Measurements from ENCODE around the gene BCL2.
"Not testable (repeated sequence)": the region's sequence is repeated elsewhere in the genome, so short reads cannot be mapped to it uniquely, and the experiment has no call there.

BCL2 gene

DNA sequence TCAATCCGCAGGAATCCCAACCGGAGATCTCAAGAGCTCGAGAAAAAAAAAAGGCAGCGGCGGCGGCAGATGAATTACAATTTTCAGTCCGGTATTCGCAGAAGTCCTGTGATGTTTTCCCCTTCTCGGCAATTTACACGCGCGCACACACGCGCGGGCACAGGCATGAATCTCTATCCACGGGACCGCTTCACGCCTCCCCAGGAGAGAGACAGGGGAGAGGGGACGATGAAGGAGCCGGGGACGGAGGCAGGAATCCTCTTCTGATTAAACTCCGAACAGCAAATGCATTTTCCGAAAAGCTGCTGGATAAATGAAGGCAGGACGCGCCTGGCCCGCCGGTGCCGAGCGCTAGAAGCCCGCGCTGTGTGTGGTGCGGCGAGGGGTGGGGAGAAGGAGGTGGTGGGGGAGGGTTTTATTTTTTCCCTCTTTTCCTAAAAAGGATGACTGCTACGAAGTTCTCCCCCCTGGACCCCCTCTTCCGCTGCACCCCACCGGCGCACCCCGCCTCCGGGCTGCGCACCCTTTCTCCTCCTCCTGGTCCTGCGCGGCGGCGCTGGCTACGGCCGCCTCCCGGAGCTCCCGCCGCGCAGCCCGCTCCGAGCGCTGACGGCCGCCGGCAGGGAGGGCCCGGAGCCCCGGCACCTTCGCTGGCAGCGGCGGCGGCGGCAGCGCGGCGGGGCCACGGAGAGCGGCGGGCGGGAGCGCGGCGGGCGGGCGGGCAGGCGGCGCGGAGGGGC, at the start of gene BCL2:
Gene BCL2, minus strand, starts transcription at position 387 of the 740 bp plus-strand sequence.
- no peak for DNase-seq (ENCODE audit: low read depth, low spot score)

GRCh38 chr18:63368611-63369010, 49.0 kb upstream of the BCL2 start:
- no peak for DNase-seq (ENCODE audit: low read depth, low spot score)

- DNase-seq (ENCODE audit: low read depth, low spot score), result peak; percentile 86
Measured at GRCh38 chr18:63367053-63367953, 47.7 kb upstream of the BCL2 start, which contains the start of gene KDSR. KDSR (minus strand) TSS chr18:63367206; CDS start chr18:63367118, 88 bp downstream.

DNA sequence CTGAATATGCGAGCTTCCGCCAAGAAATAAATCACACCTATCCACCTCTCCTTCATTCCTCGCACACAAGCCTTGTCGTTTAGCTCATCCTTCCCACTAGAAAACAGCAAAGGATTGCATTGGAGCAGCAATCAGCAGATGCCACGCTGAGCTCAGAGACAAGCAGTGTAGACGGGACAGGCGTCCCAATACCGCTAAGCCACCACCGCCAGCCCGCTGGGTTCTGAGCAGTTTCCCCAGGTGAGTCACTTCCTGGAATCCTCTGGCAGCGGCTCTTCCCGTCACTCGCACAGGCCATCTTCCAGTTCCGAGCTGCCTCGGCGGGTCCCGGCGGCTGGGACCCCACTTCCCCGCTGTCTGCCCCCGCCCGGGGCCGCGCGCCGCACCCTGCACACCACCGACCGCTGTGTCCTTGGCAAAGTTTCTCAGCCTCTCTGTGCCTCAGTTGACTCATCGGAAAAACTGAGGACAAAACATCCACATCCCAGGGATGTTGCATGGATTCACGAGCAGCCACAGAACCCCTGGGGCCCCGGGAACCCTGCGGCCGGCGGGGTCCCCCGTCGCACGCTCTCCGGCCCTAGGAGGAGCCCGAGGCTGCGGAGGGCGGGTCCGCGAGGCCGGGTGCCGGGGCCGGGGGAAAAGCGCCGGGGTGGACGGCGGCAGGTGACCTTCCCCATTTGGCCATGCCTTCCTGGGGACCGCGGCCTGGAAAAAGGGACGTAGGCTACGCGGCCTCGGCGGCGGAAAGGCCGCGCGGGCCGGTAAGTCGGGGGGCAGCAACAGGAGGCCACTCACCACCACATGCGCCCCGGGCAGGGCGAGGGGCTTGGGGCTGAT, 46.9 kb upstream of the BCL2 start:
- no peak for DNase-seq (ENCODE audit: low read depth, low spot score)

DNA sequence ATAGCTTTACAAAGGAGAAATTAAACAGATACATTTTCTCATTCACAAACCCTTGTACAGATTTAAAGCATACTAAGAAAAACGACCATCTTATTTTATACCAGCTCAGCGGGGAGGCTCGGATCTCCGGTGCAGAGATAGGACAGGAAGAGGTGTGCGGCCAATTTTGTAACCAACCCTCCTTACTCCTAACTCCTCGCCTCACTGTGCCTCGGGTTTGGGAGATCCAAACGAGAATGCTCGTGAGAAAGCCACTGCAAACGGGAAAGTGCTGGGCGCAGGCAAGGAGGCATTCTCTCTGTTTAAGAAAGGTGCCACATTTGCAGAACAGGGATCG, 46.3 kb upstream of the BCL2 start:
- DNase-seq (ENCODE audit: low read depth, low spot score), result no peak

- DNase-seq (ENCODE audit: low read depth, low spot score), result no peak
Measured at GRCh38 chr18:63363951-63364350, 44.4 kb upstream of the BCL2 start.

- DNase-seq (ENCODE audit: low read depth, low spot score), result not testable (repeated sequence)
Measured at GRCh38 chr18:63363420-63363819, 43.9 kb upstream of the BCL2 start.

DNA sequence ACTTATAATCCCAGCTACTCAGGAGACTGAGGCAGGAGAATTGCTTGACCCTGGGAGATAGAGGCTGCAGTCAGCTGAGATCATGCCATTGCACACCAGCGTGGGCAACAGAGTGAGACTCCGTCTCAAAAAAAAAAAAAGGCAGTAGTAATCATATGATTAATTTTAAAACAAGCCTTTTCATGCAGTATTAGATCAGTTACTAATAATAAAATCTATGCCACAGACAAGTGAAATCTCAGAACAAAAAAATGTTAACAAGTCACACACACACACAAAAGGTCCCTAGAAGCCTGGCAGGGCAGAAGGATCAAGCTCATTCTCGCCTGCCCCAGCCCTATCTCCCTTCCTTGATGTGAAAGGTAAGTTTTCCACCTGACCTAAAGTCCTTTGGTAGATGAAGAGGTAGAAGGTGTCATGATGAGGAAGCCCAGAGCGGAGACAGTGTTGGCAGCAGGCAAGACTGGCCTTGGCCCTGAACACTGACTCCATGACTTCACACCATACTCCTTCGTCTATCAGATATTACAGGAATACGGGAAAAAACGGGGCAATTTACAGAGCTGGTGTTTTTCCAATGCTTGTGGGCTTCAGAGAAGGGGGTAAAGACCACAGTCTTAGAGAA, 36.8 kb upstream of the BCL2 start:
- DNase-seq (ENCODE audit: low read depth, low spot score), result no peak

DNA sequence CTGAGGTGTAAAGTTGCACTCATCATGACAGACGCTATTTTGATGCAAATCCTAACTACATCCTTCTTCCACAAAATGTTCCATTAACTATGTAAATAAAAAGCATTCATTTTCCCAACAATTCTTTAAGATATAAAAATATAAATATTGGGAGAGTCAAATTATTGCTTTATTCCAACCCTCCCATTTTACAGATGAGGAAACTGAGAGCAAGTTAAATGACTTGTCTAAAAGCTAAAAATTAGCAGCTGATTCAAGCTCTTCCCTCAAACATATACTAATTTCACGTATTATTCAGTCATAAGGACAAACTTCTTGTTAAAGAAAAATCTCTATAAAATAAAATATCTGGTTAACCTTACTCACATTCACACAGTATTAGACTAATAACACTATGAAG, 30.7 kb upstream of the BCL2 start:
- no peak for DNase-seq (ENCODE audit: low read depth, low spot score)

GRCh38 chr18:63348508-63349136, 29.1 kb upstream of the BCL2 start:
- DNase-seq (ENCODE audit: low read depth, low spot score), result no peak

GRCh38 chr18:63346480-63347183, 27.1 kb upstream of the BCL2 start:
- no peak for DNase-seq (ENCODE audit: low read depth, low spot score)

GRCh38 chr18:63346031-63346430, 26.5 kb upstream of the BCL2 start:
- no peak for DNase-seq (ENCODE audit: low read depth, low spot score)

GRCh38 chr18:63344918-63345317, 25.3 kb upstream of the BCL2 start:
- DNase-seq (ENCODE audit: low read depth, low spot score), result no peak

DNA sequence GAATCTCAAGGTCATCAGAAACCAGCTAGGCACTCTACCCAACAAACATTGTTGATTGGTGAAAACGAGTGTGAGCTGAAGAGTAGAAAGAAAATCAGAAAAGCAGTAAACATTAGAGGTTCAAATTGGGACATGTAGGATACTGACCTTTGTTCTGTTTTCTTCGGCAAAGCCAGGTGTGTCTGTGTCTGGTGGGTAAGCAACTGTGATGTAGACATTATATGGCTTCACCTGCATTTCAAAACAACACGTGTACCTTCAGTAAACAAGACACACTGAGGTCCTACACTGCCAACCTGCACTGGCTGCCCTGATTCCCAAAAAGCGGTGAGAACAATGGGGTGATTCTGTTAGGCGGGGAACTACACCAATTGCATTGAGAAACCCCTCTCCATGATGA, 24.7 kb upstream of the BCL2 start:
- no peak for DNase-seq (ENCODE audit: low read depth, low spot score)

DNA sequence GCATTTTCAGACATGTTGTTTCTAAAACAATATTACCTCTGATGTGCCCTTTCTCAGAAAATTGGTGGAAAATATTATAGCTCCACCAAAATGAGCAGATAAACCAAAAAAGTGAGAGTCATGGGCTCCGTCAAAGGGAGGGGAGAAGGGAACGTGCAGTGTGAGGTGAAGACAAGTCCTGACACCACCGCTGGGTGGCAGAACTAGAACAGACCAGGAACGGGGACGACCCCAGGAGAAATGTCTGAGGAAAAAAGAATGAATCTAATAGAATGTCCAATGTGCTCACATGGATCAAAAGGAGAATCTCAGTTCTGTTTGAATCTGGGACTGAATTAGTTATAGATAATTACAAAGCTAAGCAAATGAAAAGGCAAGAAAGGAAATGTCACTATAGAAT, 22.6 kb upstream of the BCL2 start:
- DNase-seq (ENCODE audit: low read depth, low spot score), result no peak

GRCh38 chr18:63339920-63340484, 20.4 kb upstream of the BCL2 start:
- DNase-seq (ENCODE audit: low read depth, low spot score), result no peak

GRCh38 chr18:63336366-63337099, 17.0 kb upstream of the BCL2 start:
- DNase-seq (ENCODE audit: low read depth, low spot score), result no peak

GRCh38 chr18:63331105-63331504, 11.5 kb upstream of the BCL2 start:
- DNase-seq (ENCODE audit: low read depth, low spot score), result no peak

- no peak for DNase-seq (ENCODE audit: low read depth, low spot score)
Measured at GRCh38 chr18:63329431-63330145, 10.0 kb upstream of the BCL2 start.

Data from iPS DF 19.7 (cell line).